H1 (cell line): ENCODE results near the gene USH1G. TPM values are rescaled to one million over a fixed set of nuclear protein-coding genes. Genes with fewer than 3 reads are reported as not detected.
A peak's percentile ranks its signal among the peaks of the same experiment; 100 is the strongest.

Source experiments
- CTCF ChIA-PET: fragments of 300-600 bp; sonication (Branson Sonifier 250); formaldehyde crosslinking; loops from one replicate; lab custom pipeline; 2021; ENCODE audit not compliant: partially characterized antibody; lab: Charles Lee
- POLR2A ChIA-PET: fragments of 300-600 bp; sonication (Branson Sonifier 250); formaldehyde crosslinking; loops from one replicate; lab custom pipeline; 2021; ENCODE audit warnings: inconsistent platforms; ENCODE audit not compliant: partially characterized antibody; lab: Charles Lee
- DNase-seq, 2 experiments: peaks; one replicate each; pipeline versions ENCODE4 v3.0.0 to v3.0.0-alpha.2; 2010 to 2022; ENCODE audit warnings: low spot score in 2 of 2, low read depth in 1 of 2, mixed read lengths in 1 of 2
- FAIRE-seq: peaks from 2 replicates; lab custom pipeline; 2011; peaks lifted over from hg19 to GRCh38; lab: Jason Lieb, UNC
- H2AFZ ChIP-seq: 2 replicates; pipeline ENCODE4 v1.8.1; 2012; ENCODE audit warnings: low read length, inconsistent platforms
- H2AK5ac ChIP-seq: 2 replicates; pipeline ENCODE4 v1.6.1; 2013; ENCODE audit warnings: low read depth, low read length
- H2BK120ac ChIP-seq: replicated peaks from 2 replicates; pipeline ENCODE3; 2013; ENCODE audit warnings: low read depth, low read length, inconsistent platforms
- H2BK12ac ChIP-seq: 2 replicates; pipeline ENCODE4 v1.6.1; 2013; ENCODE audit warnings: low read depth, low read length
- H2BK15ac ChIP-seq: 2 replicates; pipeline ENCODE4 v1.6.1; 2013; ENCODE audit warnings: low read length
- H2BK20ac ChIP-seq: 2 replicates; pipeline ENCODE4 v1.6.1; 2013; ENCODE audit warnings: low read length
- H2BK5ac ChIP-seq: 2 replicates; pipeline ENCODE4 v1.6.1; 2013; ENCODE audit warnings: low read depth, low read length
- H3K14ac ChIP-seq: 2 replicates; pipeline ENCODE4 v1.6.1; 2013; ENCODE audit warnings: inconsistent platforms; ENCODE audit not compliant: insufficient read length
- H3K18ac ChIP-seq: 2 replicates; pipeline ENCODE4 v1.6.1; 2013; ENCODE audit warnings: low read length; ENCODE audit errors: extremely low read depth
- H3K23ac ChIP-seq: 2 replicates; pipeline ENCODE4 v1.6.1; 2013; ENCODE audit warnings: inconsistent platforms; ENCODE audit not compliant: insufficient read length
- H3K23me2 ChIP-seq: 2 replicates; pipeline ENCODE4 v1.6.1; 2013; ENCODE audit warnings: low read depth, low read length
- H3K27ac ChIP-seq: 2 replicates; pipeline ENCODE4 v1.6.1; 2011; ENCODE audit warnings: low read depth, low read length, inconsistent platforms
- H3K27me3 ChIP-seq, 4 experiments: replicated peaks in 1 of 4; 1 replicate in 1 of 4; 2 replicates in 3 of 4; pipeline versions ENCODE4 v1.6.1 to v1.8.1; 2011 to 2013; ENCODE audit warnings: low read length in 3 of 4, mild to moderate bottlenecking in 3 of 4, inconsistent platforms in 2 of 4, mixed read lengths in 2 of 4, moderate library complexity in 1 of 4; ENCODE audit not compliant: control insufficient read depth in 3 of 4, insufficient read depth in 3 of 4; ENCODE audit errors: extremely low read depth in 1 of 4
- H3K36me3 ChIP-seq, 4 experiments: 2 replicates each; pipeline versions ENCODE4 v1.6.1 to v1.8.1; 2011 to 2013; ENCODE audit warnings: mild to moderate bottlenecking in 4 of 4, low read length in 3 of 4, moderate library complexity in 2 of 4, control low read depth in 1 of 4, inconsistent platforms in 1 of 4; ENCODE audit not compliant: insufficient read depth in 4 of 4, control insufficient read depth in 2 of 4
- H3K4ac ChIP-seq: replicated peaks from 2 replicates; pipeline ENCODE3; 2013; ENCODE audit warnings: low read length, low read depth, mixed read lengths, inconsistent platforms; ENCODE audit not compliant: insufficient read length
- H3K4me1 ChIP-seq, 4 experiments: replicated peaks in 1 of 4; 1 replicate in 1 of 4; 2 replicates in 3 of 4; pipeline versions ENCODE4 v1.6.1 to v1.8.1; 2011 to 2013; ENCODE audit warnings: low read length in 3 of 4, inconsistent platforms in 2 of 4, mixed read lengths in 1 of 4; ENCODE audit not compliant: insufficient read depth in 4 of 4, control insufficient read depth in 3 of 4
- H3K4me2 ChIP-seq, 2 experiments: 2 replicates each; pipeline versions ENCODE4 v1.6.1 to v1.8.1; 2011 to 2013; ENCODE audit warnings: low read depth in 2 of 2, low read length in 2 of 2, control low read depth in 1 of 2, inconsistent platforms in 1 of 2, mild to moderate bottlenecking in 1 of 2; ENCODE audit not compliant: insufficient read depth in 1 of 2
- H3K4me3 ChIP-seq, 4 experiments: fragments of 200-600, 300-600 bp in 1 of 4; sonication (generic), shearing (Covaris generic), sonication (Bioruptor Twin) in 1 of 4; 2 replicates each; pipeline versions ENCODE4 v1.5.1 to v1.8.1; 2011 to 2016; ENCODE audit warnings: low read length in 4 of 4, low read depth in 3 of 4, control low read depth in 2 of 4, inconsistent platforms in 2 of 4, mild to moderate bottlenecking in 2 of 4, mixed read lengths in 1 of 4, moderate library complexity in 1 of 4; ENCODE audit not compliant: insufficient read depth in 2 of 4; ENCODE audit errors: extremely low read depth in 1 of 4
- H3K56ac ChIP-seq: replicated peaks from 2 replicates; pipeline ENCODE3; 2013; ENCODE audit warnings: low read depth, mild to moderate bottlenecking, mixed read lengths, low read length, inconsistent platforms; ENCODE audit not compliant: insufficient read length
- H3K79me1 ChIP-seq: 2 replicates; pipeline ENCODE4 v1.6.1; 2013; ENCODE audit warnings: low read depth, low read length, control low read depth
- H3K79me2 ChIP-seq, 2 experiments: 2 replicates each; pipeline versions ENCODE4 v1.6.1 to v1.8.1; 2012 to 2013; ENCODE audit warnings: low read length in 2 of 2, mild to moderate bottlenecking in 2 of 2, inconsistent platforms in 1 of 2; ENCODE audit not compliant: insufficient read depth in 2 of 2, control insufficient read depth in 1 of 2
- H3K9ac ChIP-seq, 4 experiments: replicated peaks in 1 of 4; 1 replicate in 1 of 4; 2 replicates in 3 of 4; pipeline versions ENCODE4 v1.6.1 to v1.8.1; 2011 to 2013; ENCODE audit warnings: low read depth in 3 of 4, low read length in 3 of 4, control low read depth in 2 of 4, mild to moderate bottlenecking in 2 of 4, moderate library complexity in 2 of 4, inconsistent platforms in 1 of 4; ENCODE audit errors: extremely low read depth in 1 of 4
- H3K9me3 ChIP-seq, 2 experiments: 2 replicates each; pipeline versions ENCODE4 v1.6.1 to v1.8.1; 2012 to 2013; ENCODE audit warnings: mild to moderate bottlenecking in 2 of 2, moderate library complexity in 2 of 2, control low read depth in 1 of 2, inconsistent platforms in 1 of 2, low read depth in 1 of 2, low read length in 1 of 2, mixed read lengths in 1 of 2; ENCODE audit not compliant: insufficient read depth in 2 of 2
- H4K20me1 ChIP-seq, 2 experiments: replicated peaks in 1 of 2; 2 replicates each; pipeline versions ENCODE3 to v1.8.1; 2011 to 2013; ENCODE audit warnings: inconsistent platforms in 2 of 2, low read length in 2 of 2, mild to moderate bottlenecking in 1 of 2; ENCODE audit not compliant: insufficient read depth in 2 of 2, control insufficient read depth in 1 of 2
- H4K5ac ChIP-seq: 2 replicates; pipeline ENCODE4 v1.6.1; 2013; ENCODE audit warnings: low read length, low read depth, mixed read lengths, inconsistent platforms; ENCODE audit not compliant: insufficient read length
- H4K8ac ChIP-seq: 2 replicates; pipeline ENCODE4 v1.8.0; 2013; ENCODE audit warnings: mild to moderate bottlenecking, moderate library complexity, low read length, inconsistent platforms; ENCODE audit not compliant: insufficient read depth; ENCODE audit errors: extremely low read depth
- H4K91ac ChIP-seq: replicated peaks from 2 replicates; pipeline ENCODE3; 2013; ENCODE audit warnings: low read length, mixed read lengths, inconsistent platforms; ENCODE audit not compliant: insufficient read length
- ATF3 ChIP-seq: IDR thresholded peaks from 2 replicates; pipeline ENCODE4 v1.6.1; 2011; ENCODE audit warnings: low read depth, mild to moderate bottlenecking, low read length; ENCODE audit not compliant: insufficient read depth
- HDAC6 ChIP-seq: IDR thresholded peaks from one replicate; pipeline ENCODE4 v1.7.1; 2012; ENCODE audit warnings: low read depth, mild to moderate bottlenecking, inconsistent platforms, low read length, moderate library complexity
- JUND ChIP-seq: IDR thresholded peaks from 2 replicates; pipeline ENCODE4 v1.6.1; 2011; ENCODE audit warnings: mild to moderate bottlenecking, improper control_type of control experiment, low read length
- SIRT6 ChIP-seq: IDR thresholded peaks from one replicate; pipeline ENCODE4 v1.7.1; 2012; ENCODE audit warnings: low read length, inconsistent platforms
- SP4 ChIP-seq: IDR thresholded peaks from 2 replicates; pipeline ENCODE4 v1.6.1; 2012; ENCODE audit warnings: low read length, inconsistent platforms
- WGBS, 2 experiments: shearing (Covaris generic) in 1 of 2; methylation state at CpG; one replicate each; pipeline versions ENCODE4 v1.1.6 to v1.1.7; 2013 to 2015; ENCODE audit warnings: low lambda C conversion rate in 2 of 2, mixed read lengths in 2 of 2, inconsistent platforms in 1 of 2, low coverage in 1 of 2, missing lambda C conversion rate in 1 of 2; ENCODE audit not compliant: insufficient replicate concordance in 2 of 2, insufficient coverage in 1 of 2, insufficient read length in 1 of 2; ENCODE audit errors: extremely low coverage in 1 of 2, missing lambda C conversion rate in 1 of 2; 5-methylcytosine and 5-hydroxymethylcytosine counted together
- polyA plus RNA-seq, 7 experiments: library from polyadenylated mRNA; depleted of rRNA in 3 of 7; stranded (reverse) in 5 of 7; unstranded in 2 of 7; fragments of >200 nt in 5 of 7; fragments of 200-250 nt in 2 of 7; gene quantifications; 1 replicate in 5 of 7; 2 replicates in 1 of 7; 4 replicates in 1 of 7; pipeline versions ENCODE4 v1.2.1 to v1.2.3, GENCODE V29; 2011 to 2013; ENCODE audit warnings: missing spikeins in 2 of 7, mixed read lengths in 2 of 7
- total RNA-seq: library from RNA; stranded (reverse); fragmentation: NEBNext Ultra II Directional; extraction: Animal tissue kit (Norgen Biotek cat#: 25700); gene quantifications from 2 replicates; pipeline ENCODE4 v1.2.1, GENCODE V29; 2021

Gene USH1G
- total and polyA plus RNA-seq, 2 of the 8 experiments (the other 6 are each of a cell fraction or from before 2014, with no cell fraction given), result 1.6 to 4.3 TPM

GRCh38 chr17:74935048-74935447, 12.0 kb upstream of the USH1G start:
- H3K4me3 ChIP-seq, result peak overlapping the region; percentile 28 to 54 (median 36); a peak in 5 of 8 replicates
- no peak overlapping the region for H4K8ac ChIP-seq
- H3K27me3 ChIP-seq, result peaks cover 22 to 62% (median 53%) of the 10 kb centered on the region in 4 experiments
- peaks cover 0 to 6% (median 5%) of the 10 kb centered on the region in 4 experiments; a peak in 4 of 7 replicates for H3K4me1 ChIP-seq
- H3K23ac ChIP-seq, result no peak overlapping the region
- ChIA-PET CTCF (interaction anchor here (0.9 to 49.9 kb wide), 7 partner anchors 9 to 69 kb away, joined by 3 to 1072 read pairs (median 4); partner anchors contain the start of gene OTOP2), POLR2A (interaction anchor here (0.7 to 0.8 kb wide), 2 partner anchors 9 to 70 kb away, joined by 3 to 4 read pairs; no protein-coding TSS in a partner anchor)
- H3K79me2 ChIP-seq, result no peaks in the 10 kb centered on the region
- H3K14ac ChIP-seq, result no peak overlapping the region
- peaks cover 3% of the 10 kb centered on the region; the same call in 1 of the 2 replicates for H3K23me2 ChIP-seq
- H3K36me3 ChIP-seq, result no peaks in the 10 kb centered on the region
- no peaks in the 10 kb centered on the region for H3K79me1 ChIP-seq
- FAIRE-seq (no peak), DNase-seq (no peak)
- peak overlapping the region; percentile 70 for H3K4me2 ChIP-seq
- no peak overlapping the region for H4K5ac ChIP-seq
- H2BK12ac ChIP-seq, result no peak overlapping the region
- H3K27ac ChIP-seq, result no peak overlapping the region
- H3K18ac ChIP-seq, result no peak overlapping the region
- H2BK120ac ChIP-seq, result no peak overlapping the region
- H4K20me1 ChIP-seq, result peaks cover 2 to 6% of the 10 kb centered on the region in 2 experiments
- no peak overlapping the region for H2AFZ ChIP-seq
- H3K9ac ChIP-seq, result no peak overlapping the region
- H2BK20ac ChIP-seq, result no peak overlapping the region
- WGBS, 2 experiments, result 53% methylated on average over 1 of the region's 3 CpGs; no CpG with 5 or more reads in 1 of the 2 experiments
- 0 out of 2 replicates have a peak overlapping the region, but pooled peaks have one; percentile 16 for H2BK15ac ChIP-seq
- no peak overlapping the region for H2AK5ac ChIP-seq
- H2BK5ac ChIP-seq, result no peak overlapping the region
- no peak overlapping the region for H3K4ac ChIP-seq
- no peak overlapping the region for H4K91ac ChIP-seq
- H3K9me3 ChIP-seq, result no peaks in the 10 kb centered on the region
- TF ChIP-seq ATF3, result no peak
- no peak for TF ChIP-seq SIRT6
- TF ChIP-seq SP4, result no peak
- no peak for TF ChIP-seq JUND
- no peak for TF ChIP-seq HDAC6
- no peak overlapping the region for H3K56ac ChIP-seq
